MM.1S (cell line): ENCODE measurements around the gene GALNT12.

Experiments
- DNase-seq: peaks from one replicate; pipeline ENCODE4 v3.0.0-alpha.2; 2015
- H2AFZ ChIP-seq: fragments of 300-600 bp; sonication (generic); 2 replicates; pipeline ENCODE4 v1.6.0; 2016; ENCODE audit warnings: antibody characterized with exemption, low read length
- H3F3A ChIP-seq: fragments of 300-600 bp; sonication (generic); 2 replicates; pipeline ENCODE4 v1.6.1; 2016; ENCODE audit warnings: mild to moderate bottlenecking, antibody characterized with exemption, low read length, moderate library complexity, mixed read lengths; ENCODE audit not compliant: insufficient read depth
- H3K27ac ChIP-seq: fragments of 300-600 bp; sonication (generic); 2 replicates; pipeline ENCODE4 v1.5.1; 2016; ENCODE audit warnings: mild to moderate bottlenecking, low read length
- H3K27me3 ChIP-seq: fragments of 300-600 bp; sonication (generic); replicated peaks from 2 replicates; pipeline ENCODE4 v1.6.0; 2016; ENCODE audit warnings: low read length; ENCODE audit not compliant: insufficient read depth
- H3K36me3 ChIP-seq: fragments of 300-600 bp; sonication (generic); replicated peaks from 2 replicates; pipeline ENCODE4 v1.6.1; 2016; ENCODE audit warnings: mild to moderate bottlenecking, low read length, mixed read lengths; ENCODE audit not compliant: insufficient read depth
- H3K4me1 ChIP-seq: fragments of 300-600 bp; sonication (generic); 2 replicates; pipeline ENCODE4 v1.6.1; 2016; ENCODE audit warnings: low read length, mixed read lengths
- H3K4me2 ChIP-seq: fragments of 300-600 bp; sonication (generic); 2 replicates; pipeline ENCODE4 v1.6.0; 2016; ENCODE audit warnings: low read depth, low read length
- H3K4me3 ChIP-seq: fragments of 300-600 bp; sonication (generic); 2 replicates; pipeline ENCODE4 v1.5.1; 2016; ENCODE audit warnings: low read length, mixed read lengths
- H3K79me2 ChIP-seq: fragments of 300-600 bp; sonication (generic); 2 replicates; pipeline ENCODE4 v1.6.1; 2016; ENCODE audit warnings: mixed run types, low read length, mixed read lengths
- H3K9ac ChIP-seq: fragments of 300-600 bp; sonication (generic); 2 replicates; pipeline ENCODE4 v1.6.1; 2016; ENCODE audit warnings: low read length, mixed read lengths
- H3K9me2 ChIP-seq: fragments of 300-600 bp; sonication (generic); replicated peaks from 2 replicates; pipeline ENCODE4 v1.6.1; 2016; ENCODE audit warnings: mild to moderate bottlenecking, low read length, mixed read lengths; ENCODE audit not compliant: insufficient read depth
- H3K9me3 ChIP-seq: fragments of 300-600 bp; sonication (generic); replicated peaks from 2 replicates; pipeline ENCODE4 v1.6.1; 2016; ENCODE audit warnings: mild to moderate bottlenecking, low read length, mixed read lengths; ENCODE audit not compliant: insufficient read depth
- H4K20me1 ChIP-seq: fragments of 300-600 bp; sonication (generic); 2 replicates; pipeline ENCODE4 v1.6.1; 2016; ENCODE audit warnings: mild to moderate bottlenecking, low read length, moderate library complexity, mixed read lengths; ENCODE audit not compliant: insufficient read depth
- EZH2 ChIP-seq: fragments of 300-600 bp; sonication (generic); optimal IDR thresholded peaks from 2 replicates; pipeline ENCODE3; 2017; ENCODE audit warnings: low read depth, mild to moderate bottlenecking, antibody characterized with exemption, low read length, mixed read lengths
- EZH2phosphoT487 ChIP-seq: fragments of 300-600 bp; sonication (generic); IDR thresholded peaks from 2 replicates; pipeline ENCODE4 v1.6.1; 2018; ENCODE audit warnings: antibody characterized with exemption, low read length
- TF ChIP-seq, protein P1 (sequence below): fragments of 300-600 bp; sonication (generic); IDR thresholded peaks from 2 replicates; pipeline ENCODE4 v1.5.1; 2016; ENCODE audit warnings: antibody characterized with exemption, low read length, mixed read lengths

Gene GALNT12

GRCh38 chr9:98825414-98825813, 17.9 kb downstream of the GALNT12 start:
- no peak overlapping the region for H3K4me2 ChIP-seq
- H3K9me3 ChIP-seq = no peaks in the 10 kb centered on the region
- no peak overlapping the region for H3K4me3 ChIP-seq
- no peak overlapping the region for H3K27ac ChIP-seq
- DNase-seq = no peak
- no peak for TF ChIP-seq EZH2
- no peak for TF ChIP-seq EZH2phosphoT487
- H3K36me3 ChIP-seq = no peaks in the 10 kb centered on the region
- no peaks in the 10 kb centered on the region for H3K79me2 ChIP-seq
- H2AFZ ChIP-seq = no peak overlapping the region
- H3K9me2 ChIP-seq = no peaks in the 10 kb centered on the region
- no peaks in the 10 kb centered on the region for H3F3A ChIP-seq
- no peak overlapping the region for H3K9ac ChIP-seq
- H3K27me3 ChIP-seq = no peaks in the 10 kb centered on the region
- H4K20me1 ChIP-seq = no peaks in the 10 kb centered on the region
- H3K4me1 ChIP-seq = no peaks in the 10 kb centered on the region

DNA sequence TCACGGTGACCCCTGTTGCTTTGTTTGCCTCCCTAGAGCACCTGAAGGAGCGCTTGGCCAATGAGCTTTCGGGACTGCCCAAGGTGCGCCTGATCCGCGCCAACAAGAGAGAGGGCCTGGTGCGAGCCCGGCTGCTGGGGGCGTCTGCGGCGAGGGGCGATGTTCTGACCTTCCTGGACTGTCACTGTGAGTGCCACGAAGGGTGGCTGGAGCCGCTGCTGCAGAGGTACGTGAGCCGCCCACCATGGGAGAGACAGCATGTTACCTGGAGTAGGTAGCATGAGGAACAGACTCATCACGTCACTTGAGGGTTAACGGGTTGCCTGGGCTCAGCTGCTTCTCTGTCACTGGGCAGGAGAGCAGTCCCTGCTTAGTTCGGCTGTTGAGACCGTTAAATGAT, 19.2 kb downstream of the GALNT12 start:
- Histone ChIP-seq H3K9me3 (no peaks in the 10 kb centered on the region), H3F3A (no peaks in the 10 kb centered on the region), H3K9ac (no peak overlapping the region), H3K36me3 (no peaks in the 10 kb centered on the region), H3K79me2 (no peaks in the 10 kb centered on the region), H3K4me1 (no peaks in the 10 kb centered on the region), H2AFZ (no peak overlapping the region), H3K9me2 (no peaks in the 10 kb centered on the region), H4K20me1 (no peaks in the 10 kb centered on the region), H3K27ac (no peak overlapping the region), H3K27me3 (no peaks in the 10 kb centered on the region), H3K4me2 (no peak overlapping the region), H3K4me3 (no peak overlapping the region)
- DNase-seq = no peak
- TF ChIP-seq, protein P1, sequence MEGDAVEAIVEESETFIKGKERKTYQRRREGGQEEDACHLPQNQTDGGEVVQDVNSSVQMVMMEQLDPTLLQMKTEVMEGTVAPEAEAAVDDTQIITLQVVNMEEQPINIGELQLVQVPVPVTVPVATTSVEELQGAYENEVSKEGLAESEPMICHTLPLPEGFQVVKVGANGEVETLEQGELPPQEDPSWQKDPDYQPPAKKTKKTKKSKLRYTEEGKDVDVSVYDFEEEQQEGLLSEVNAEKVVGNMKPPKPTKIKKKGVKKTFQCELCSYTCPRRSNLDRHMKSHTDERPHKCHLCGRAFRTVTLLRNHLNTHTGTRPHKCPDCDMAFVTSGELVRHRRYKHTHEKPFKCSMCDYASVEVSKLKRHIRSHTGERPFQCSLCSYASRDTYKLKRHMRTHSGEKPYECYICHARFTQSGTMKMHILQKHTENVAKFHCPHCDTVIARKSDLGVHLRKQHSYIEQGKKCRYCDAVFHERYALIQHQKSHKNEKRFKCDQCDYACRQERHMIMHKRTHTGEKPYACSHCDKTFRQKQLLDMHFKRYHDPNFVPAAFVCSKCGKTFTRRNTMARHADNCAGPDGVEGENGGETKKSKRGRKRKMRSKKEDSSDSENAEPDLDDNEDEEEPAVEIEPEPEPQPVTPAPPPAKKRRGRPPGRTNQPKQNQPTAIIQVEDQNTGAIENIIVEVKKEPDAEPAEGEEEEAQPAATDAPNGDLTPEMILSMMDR = no peak
- TF ChIP-seq EZH2 (no peak), EZH2phosphoT487 (no peak)

DNA sequence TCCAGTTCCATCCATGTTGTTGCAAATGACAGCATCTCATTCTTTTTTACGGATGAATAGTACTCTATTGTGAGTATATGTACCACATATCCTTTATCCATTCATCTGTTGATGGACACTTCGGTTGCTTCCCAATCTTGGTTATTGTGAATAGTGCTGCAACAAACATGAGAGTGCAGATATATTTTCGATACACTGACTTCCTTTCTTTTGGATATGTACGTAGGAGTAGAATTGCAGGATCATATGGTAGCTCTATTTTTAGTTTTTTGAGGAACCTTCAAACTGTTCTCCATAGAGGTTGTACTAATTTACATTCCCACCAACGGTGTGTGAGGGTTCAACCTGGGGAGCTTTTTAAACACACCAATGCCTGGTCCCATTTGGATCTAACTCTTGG, 22.3 kb downstream of the GALNT12 start:
- Histone ChIP-seq H3K9me2 (no peaks in the 10 kb centered on the region), H3K9me3 (no peaks in the 10 kb centered on the region), H3K4me3 (no peak overlapping the region), H3K27ac (no peak overlapping the region), H3K4me2 (no peak overlapping the region), H3K79me2 (no peaks in the 10 kb centered on the region), H3K4me1 (no peaks in the 10 kb centered on the region), H3F3A (no peaks in the 10 kb centered on the region), H2AFZ (no peak overlapping the region), H3K36me3 (no peaks in the 10 kb centered on the region), H4K20me1 (no peaks in the 10 kb centered on the region), H3K27me3 (no peaks in the 10 kb centered on the region), H3K9ac (no peak overlapping the region)
- DNase-seq = no peak
- TF ChIP-seq EZH2phosphoT487 (no peak), EZH2 (no peak)
- TF ChIP-seq, protein P1 = no peak

GRCh38 chr9:98830554-98830953, 23.1 kb downstream of the GALNT12 start:
- Histone ChIP-seq H3K27me3 (no peaks in the 10 kb centered on the region), H3K9me2 (no peaks in the 10 kb centered on the region), H3K9me3 (no peaks in the 10 kb centered on the region), H3F3A (no peaks in the 10 kb centered on the region), H3K9ac (no peak overlapping the region), H3K27ac (no peak overlapping the region), H3K4me3 (no peak overlapping the region), H3K4me1 (no peaks in the 10 kb centered on the region), H4K20me1 (no peaks in the 10 kb centered on the region), H2AFZ (no peak overlapping the region), H3K4me2 (no peak overlapping the region), H3K79me2 (no peaks in the 10 kb centered on the region), H3K36me3 (no peaks in the 10 kb centered on the region)
- TF ChIP-seq EZH2 (no peak), EZH2phosphoT487 (no peak)
- TF ChIP-seq, protein P1 = no peak
- DNase-seq = no peak
